Measurements from ENCODE around the gene RASAL1.
A peak's percentile ranks its signal among the peaks of the same experiment; 100 is the strongest.

Gene RASAL1

DNA sequence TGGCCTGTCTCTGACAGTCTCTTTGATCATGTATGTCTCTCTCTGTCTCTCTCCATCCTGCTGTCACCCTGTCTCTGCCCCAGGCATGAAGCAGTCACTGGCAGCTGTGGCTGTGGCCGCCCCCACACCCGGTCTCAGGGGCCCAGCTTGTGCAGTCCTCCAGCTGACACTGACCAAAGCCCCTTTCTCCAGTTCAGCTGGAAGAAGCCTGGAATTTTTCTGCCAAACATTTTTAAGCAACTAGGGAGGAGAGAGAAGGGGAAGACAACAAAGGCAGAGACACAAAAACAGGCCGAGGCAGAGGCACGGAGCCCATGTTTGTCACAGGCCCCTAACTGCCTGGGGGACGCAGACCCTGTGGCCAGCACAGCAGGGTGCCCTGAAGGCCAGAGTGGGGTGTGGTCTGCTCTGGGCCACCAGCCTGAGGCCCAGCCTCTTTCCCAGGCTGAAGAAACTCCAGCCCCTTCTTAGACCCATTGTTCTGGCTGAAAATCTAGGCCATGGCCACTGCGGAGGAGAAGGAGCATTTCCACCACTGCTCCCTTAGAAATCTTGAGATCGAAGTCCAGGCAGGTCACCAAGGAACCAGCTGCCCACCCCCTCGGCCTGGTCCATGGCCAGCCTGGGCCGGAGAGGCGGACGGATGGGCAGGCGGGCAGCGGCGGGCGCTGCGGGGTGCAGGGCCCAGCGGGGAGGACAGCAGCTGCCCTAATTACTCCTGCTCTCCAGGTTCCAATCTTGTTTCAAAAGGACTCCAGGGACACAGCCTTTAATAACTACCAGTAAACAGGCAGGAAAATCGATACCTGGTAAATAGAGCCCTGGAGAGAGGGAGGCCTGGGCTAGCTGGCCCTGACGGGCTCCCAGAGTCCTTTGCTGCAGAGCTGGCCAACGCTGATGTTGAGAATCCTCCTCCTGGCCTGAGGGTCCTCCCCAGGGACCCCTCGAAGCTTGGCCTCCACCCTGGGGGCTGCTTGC, 64.1 kb downstream of the RASAL1 start:
- TF ChIP-seq REPIN1 (tag by site-specific recombination; IDR thresholded peaks at IDR 0.05; ENCODE audit: low read depth) (no peak), ZBTB17 (tag by site-specific recombination; IDR thresholded peaks at IDR 0.05) (peak; percentile 37; the same call in 1 of the 2 replicates)
- ChIA-PET CTCF (interaction anchor here (0.5 to 1.8 kb wide), 5 partner anchors 22 to 102 kb away, joined by 3 to 10 read pairs (median 4); no protein-coding TSS in a partner anchor), POLR2A (interaction anchor here (0.7 kb wide), 1 partner anchor 106 kb away, joined by 3 read pairs; no protein-coding TSS in a partner anchor)
- Histone ChIP-seq H3K9me3 (ENCODE audit: control insufficient read depth, insufficient read depth, low read depth, low read length) (no peaks in the 10 kb centered on the region), H3K27ac (ENCODE audit: extremely low read depth, low read depth, low read length) (no peak overlapping the region), H3K4me3 (ENCODE audit: low read depth, low read length) (no peak overlapping the region), H3K4me1 (ENCODE audit: control insufficient read depth, insufficient read depth, low read length) (0 out of 2 replicates have a peak, but pooled peaks cover 2% of the 10 kb centered on the region), H3K36me3 (ENCODE audit: control insufficient read depth in 2 of 2, insufficient read depth in 1 of 2, low read length in 2 of 2) (no peaks in the 10 kb centered on the region)

DNA sequence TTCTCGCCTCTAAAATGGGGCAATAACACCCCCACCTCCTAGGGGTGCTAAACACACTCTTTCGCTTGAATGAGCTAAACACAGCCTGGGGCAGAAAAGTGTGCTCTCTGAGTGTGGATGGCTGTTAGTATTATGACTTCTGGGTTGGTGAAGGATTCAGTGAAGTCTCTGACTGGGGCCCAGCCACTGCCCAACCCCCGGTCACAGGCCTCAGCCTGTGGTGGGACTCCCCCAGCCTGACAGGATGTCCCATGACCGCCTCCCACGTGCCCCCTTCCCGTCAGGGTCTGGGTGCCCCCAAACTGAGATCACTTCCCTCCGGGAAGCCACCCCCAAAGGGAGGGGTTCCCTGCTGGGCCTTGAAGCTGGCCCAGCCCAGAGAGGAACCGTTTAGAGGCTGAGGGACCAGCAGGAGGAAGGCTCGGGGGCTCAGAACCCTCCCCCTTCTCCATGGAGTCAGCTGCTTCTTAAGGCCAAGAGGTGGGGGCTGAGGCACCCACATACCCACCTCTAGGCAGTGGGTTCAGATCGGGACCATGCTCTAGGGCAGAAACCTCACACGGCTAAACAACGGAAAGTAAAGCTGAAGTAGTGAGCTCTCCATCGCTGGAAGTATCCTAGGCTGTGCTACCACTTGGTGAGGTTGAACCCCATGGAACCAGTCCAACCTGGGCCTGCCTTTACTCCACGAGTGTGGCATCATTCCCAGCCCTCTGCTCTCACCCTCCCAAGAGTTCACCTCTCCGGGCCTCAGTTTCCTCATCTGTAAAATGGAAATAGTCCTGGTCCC, 65.2 kb downstream of the RASAL1 start:
- H3K9me3 ChIP-seq (ENCODE audit: control insufficient read depth, insufficient read depth, low read depth, low read length): no peaks in the 10 kb centered on the region
- no peak overlapping the region for H3K4me3 ChIP-seq (ENCODE audit: low read depth, low read length)
- H3K36me3 ChIP-seq (ENCODE audit: control insufficient read depth in 2 of 2, insufficient read depth in 1 of 2, low read length in 2 of 2): no peaks in the 10 kb centered on the region
- TF ChIP-seq, protein P1, sequence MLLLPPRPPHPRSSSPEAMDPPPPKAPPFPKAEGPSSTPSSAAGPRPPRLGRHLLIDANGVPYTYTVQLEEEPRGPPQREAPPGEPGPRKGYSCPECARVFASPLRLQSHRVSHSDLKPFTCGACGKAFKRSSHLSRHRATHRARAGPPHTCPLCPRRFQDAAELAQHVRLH (tag by site-specific recombination; IDR thresholded peaks at IDR 0.05): peak; percentile 29; the same call in 1 of the 2 replicates
- no peak for TF ChIP-seq GFI1B (tag by site-specific recombination; IDR thresholded peaks at IDR 0.05)
- ChIA-PET POLR2A (interaction anchor here (0.7 kb wide), 1 partner anchor 107 kb away, joined by 3 read pairs; no protein-coding TSS in a partner anchor), CTCF (interaction anchor here (0.5 to 1.8 kb wide), 4 partner anchors 21 to 104 kb away, joined by 3 to 10 read pairs (median 4); no protein-coding TSS in a partner anchor)
- H3K27ac ChIP-seq (ENCODE audit: extremely low read depth, low read depth, low read length): no peak overlapping the region
- H3K4me1 ChIP-seq (ENCODE audit: control insufficient read depth, insufficient read depth, low read length): 0 out of 2 replicates have a peak, but pooled peaks cover 2% of the 10 kb centered on the region

DNA sequence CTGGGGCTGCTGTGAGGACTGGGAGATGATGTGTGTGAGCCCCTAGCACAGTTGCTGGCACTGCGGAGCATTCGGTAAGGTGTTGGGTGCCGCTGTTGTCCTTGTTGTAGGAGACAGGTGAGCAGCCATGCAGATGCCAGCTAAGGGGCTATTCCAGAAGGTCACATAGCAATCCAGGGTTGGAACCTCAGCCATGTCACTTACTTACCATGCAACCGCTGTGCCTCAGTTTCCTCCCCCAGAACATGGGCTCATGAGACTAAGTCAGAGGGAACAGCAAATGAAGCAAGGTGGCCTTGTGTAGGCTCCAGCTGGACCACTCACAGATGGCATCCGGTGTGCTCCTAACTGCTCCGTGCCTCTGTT, 65.8 kb downstream of the RASAL1 start:
- H3K27ac ChIP-seq (ENCODE audit: extremely low read depth, low read depth, low read length): no peak overlapping the region
- H3K9me3 ChIP-seq (ENCODE audit: control insufficient read depth, insufficient read depth, low read depth, low read length): no peaks in the 10 kb centered on the region
- H3K36me3 ChIP-seq (ENCODE audit: control insufficient read depth in 2 of 2, insufficient read depth in 1 of 2, low read length in 2 of 2): no peaks in the 10 kb centered on the region
- H3K4me1 ChIP-seq (ENCODE audit: control insufficient read depth, insufficient read depth, low read length): 0 out of 2 replicates have a peak, but pooled peaks cover 2% of the 10 kb centered on the region
- no peak overlapping the region for H3K4me3 ChIP-seq (ENCODE audit: low read depth, low read length)
- TF ChIP-seq ZNF423 (tag by site-specific recombination; IDR thresholded peaks at IDR 0.05) (no peak), ZNF37A (tag by site-specific recombination; IDR thresholded peaks at IDR 0.05) (no peak), ZNF530 (tag by site-specific recombination; IDR thresholded peaks at IDR 0.05; ENCODE audit: low read depth) (no peak), ZNF302 (tag by site-specific recombination; IDR thresholded peaks at IDR 0.05; ENCODE audit: low read depth) (no peak), ZNF23 (tag by site-specific recombination; IDR thresholded peaks at IDR 0.05; ENCODE audit: borderline replicate concordance) (no peak), ZBTB7A (tag by site-specific recombination; IDR thresholded peaks at IDR 0.05; ENCODE audit: low read depth) (no peak), ZNF341 (tag by site-specific recombination; IDR thresholded peaks at IDR 0.05; ENCODE audit: low read depth) (no peak), IKZF3 (tag by site-specific recombination; IDR thresholded peaks at IDR 0.05) (no peak), ZNF114 (tag by site-specific recombination; IDR thresholded peaks at IDR 0.05) (no peak)
- TF ChIP-seq, protein P2, sequence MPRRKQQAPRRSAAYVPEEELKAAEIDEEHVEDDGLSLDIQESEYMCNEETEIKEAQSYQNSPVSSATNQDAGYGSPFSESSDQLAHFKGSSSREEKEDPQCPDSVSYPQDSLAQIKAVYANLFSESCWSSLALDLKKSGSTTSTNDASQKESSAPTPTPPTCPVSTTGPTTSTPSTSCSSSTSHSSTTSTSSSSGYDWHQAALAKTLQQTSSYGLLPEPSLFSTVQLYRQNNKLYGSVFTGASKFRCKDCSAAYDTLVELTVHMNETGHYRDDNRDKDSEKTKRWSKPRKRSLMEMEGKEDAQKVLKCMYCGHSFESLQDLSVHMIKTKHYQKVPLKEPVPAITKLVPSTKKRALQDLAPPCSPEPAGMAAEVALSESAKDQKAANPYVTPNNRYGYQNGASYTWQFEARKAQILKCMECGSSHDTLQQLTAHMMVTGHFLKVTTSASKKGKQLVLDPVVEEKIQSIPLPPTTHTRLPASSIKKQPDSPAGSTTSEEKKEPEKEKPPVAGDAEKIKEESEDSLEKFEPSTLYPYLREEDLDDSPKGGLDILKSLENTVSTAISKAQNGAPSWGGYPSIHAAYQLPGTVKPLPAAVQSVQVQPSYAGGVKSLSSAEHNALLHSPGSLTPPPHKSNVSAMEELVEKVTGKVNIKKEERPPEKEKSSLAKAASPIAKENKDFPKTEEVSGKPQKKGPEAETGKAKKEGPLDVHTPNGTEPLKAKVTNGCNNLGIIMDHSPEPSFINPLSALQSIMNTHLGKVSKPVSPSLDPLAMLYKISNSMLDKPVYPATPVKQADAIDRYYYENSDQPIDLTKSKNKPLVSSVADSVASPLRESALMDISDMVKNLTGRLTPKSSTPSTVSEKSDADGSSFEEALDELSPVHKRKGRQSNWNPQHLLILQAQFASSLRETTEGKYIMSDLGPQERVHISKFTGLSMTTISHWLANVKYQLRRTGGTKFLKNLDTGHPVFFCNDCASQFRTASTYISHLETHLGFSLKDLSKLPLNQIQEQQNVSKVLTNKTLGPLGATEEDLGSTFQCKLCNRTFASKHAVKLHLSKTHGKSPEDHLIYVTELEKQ (tag by site-specific recombination; IDR thresholded peaks at IDR 0.05; ENCODE audit: borderline replicate concordance): no peak
- ChIA-PET POLR2A (no interaction called here), CTCF (interaction anchor here (0.6 to 1.8 kb wide), 3 partner anchors 21 to 104 kb away, joined by 3 to 10 read pairs (median 3); no protein-coding TSS in a partner anchor)
